ENCODE results near the gene SPATA25.

- no peak for TF ChIP-seq CTCF (IDR thresholded peaks at IDR 0.05)
- no peak for TF ChIP-seq ZFX (IDR thresholded peaks at IDR 0.05; ENCODE audit: borderline replicate concordance)
Measured at GRCh38 chr20:45934046-45934585, 46.7 kb upstream of the SPATA25 start.
